Transverse colon (tissue), 4 donors: ENCODE data around the gene TWIST2. TPM values are rescaled to one million over a fixed set of nuclear protein-coding genes. Genes with fewer than 3 reads are reported as not detected.

Experiments used
- DNase-seq: peaks from one replicate; pipeline ENCODE4 v3.0.0-alpha.2; 2019
- H3K27ac ChIP-seq, 4 donors: fragments of 200-600 bp; sonication (generic); 2 replicates each; pipeline ENCODE4 v1.5.1; 2016 to 2018; ENCODE audit warnings: inconsistent platforms in 4 of 4
- H3K27me3 ChIP-seq: fragments of 200-600 bp; sonication (generic); 2 replicates; pipeline ENCODE4 v1.5.1; 2017; ENCODE audit warnings: inconsistent platforms
- H3K36me3 ChIP-seq, 4 donors: fragments of 200-600 bp; sonication (generic); 2 replicates each; pipeline ENCODE4 v1.5.1; 2017 to 2019; ENCODE audit warnings: inconsistent platforms in 4 of 4
- H3K4me1 ChIP-seq, 4 donors: fragments of 200-600 bp; sonication (generic); 2 replicates each; pipeline ENCODE4 v1.5.1; 2017 to 2020; ENCODE audit warnings: inconsistent platforms in 4 of 4
- H3K4me3 ChIP-seq, 4 donors: fragments of 200-600 bp; sonication (generic); 1 replicate in 1 of 4; 2 replicates in 3 of 4; pipeline versions ENCODE4 v1.5.1 to v1.6.1; 2017 to 2019; ENCODE audit warnings: inconsistent platforms in 4 of 4
- H3K9me3 ChIP-seq, 2 donors: fragments of 200-600 bp; sonication (generic); 2 replicates each; pipeline ENCODE4 v1.5.1; 2017 to 2019; ENCODE audit warnings: inconsistent platforms in 2 of 2
- EP300 ChIP-seq: sonication (generic); formaldehyde crosslinking; IDR thresholded peaks from one replicate; pipeline ENCODE4 v1.6.1; 2017; ENCODE audit warnings: antibody characterized with exemption, low read depth
- POLR2A ChIP-seq: fragments of 450-650 bp; IDR thresholded peaks from one replicate; pipeline ENCODE4 v1.6.1; 2016; ENCODE audit warnings: antibody characterized with exemption, mild to moderate bottlenecking, moderate library complexity
- POLR2AphosphoS5 ChIP-seq, 3 donors: sonication (generic); formaldehyde crosslinking; IDR thresholded peaks; one replicate each; pipeline ENCODE4 v1.6.1; 2016; ENCODE audit warnings: antibody characterized with exemption in 3 of 3
- WGBS, 2 donors: methylation state at CpG; one replicate each; pipeline ENCODE4 v1.1.5; 2018; ENCODE audit warnings: low coverage in 1 of 2; 5-methylcytosine and 5-hydroxymethylcytosine counted together
- in situ Hi-C, 4 donors: fragments of 200-750 bp; cut with MboI; loops; one replicate each; pipeline versions ENCODE4 v1.15.0 to v1.15.1; 2017; ENCODE audit warnings: low sequenced_read_pairs in 3 of 4, low pct_ligation_motif_present in 1 of 4, low pct_unique_long_range_greater_than_20kb in 1 of 4
- intact Hi-C: fragments of 100-400 bp; cut with DNase I; formaldehyde crosslinking; loops from one replicate; pipeline ENCODE4 v1.15.1; 2023; ENCODE audit warnings: low total_unique reads
- total RNA-seq, 4 donors: library from RNA; depleted of rRNA; stranded (reverse); fragments of >200 nt; gene quantifications; one replicate each; pipeline ENCODE4 v1.1.0, GENCODE V29; 2016
- TF ChIP-seq, protein P1 (sequence below), 5 experiments: fragments of 200-600 bp in 3 of 5; fragments of 450-650 bp in 2 of 5; sonication (generic) in 3 of 5; IDR thresholded peaks; 1 replicate in 2 of 5; 2 replicates in 3 of 5; pipeline ENCODE4 v1.5.1; 2016 to 2017; ENCODE audit warnings: antibody characterized with exemption in 5 of 5, inconsistent platforms in 3 of 5, mild to moderate bottlenecking in 2 of 5, moderate library complexity in 1 of 5

The TWIST2 gene
- total RNA-seq, 4 donors from 2014 or later: 6.7 to 59.1 (median 16.8) TPM

- intact Hi-C loops: no loop called here
Observed at GRCh38 chr2:238920053-238920452, 72.2 kb downstream of the TWIST2 start.

GRCh38 chr2:238920601-238921001 lies 72.7 kb downstream of the TWIST2 start:
- intact Hi-C loops: no loop called here
- Histone ChIP-seq H3K27ac (no peak overlapping the region), H3K36me3 (no peaks in the 10 kb centered on the region), H3K4me3 (no peak overlapping the region), H3K27me3 (no peaks in the 10 kb centered on the region), H3K4me1 (no peaks in the 10 kb centered on the region), H3K9me3 (no peaks in the 10 kb centered on the region)
- TF ChIP-seq POLR2AphosphoS5 (IDR thresholded peaks at IDR 0.05) (no peak), POLR2A (no peak), EP300 (no peak)
- TF ChIP-seq, protein P1, sequence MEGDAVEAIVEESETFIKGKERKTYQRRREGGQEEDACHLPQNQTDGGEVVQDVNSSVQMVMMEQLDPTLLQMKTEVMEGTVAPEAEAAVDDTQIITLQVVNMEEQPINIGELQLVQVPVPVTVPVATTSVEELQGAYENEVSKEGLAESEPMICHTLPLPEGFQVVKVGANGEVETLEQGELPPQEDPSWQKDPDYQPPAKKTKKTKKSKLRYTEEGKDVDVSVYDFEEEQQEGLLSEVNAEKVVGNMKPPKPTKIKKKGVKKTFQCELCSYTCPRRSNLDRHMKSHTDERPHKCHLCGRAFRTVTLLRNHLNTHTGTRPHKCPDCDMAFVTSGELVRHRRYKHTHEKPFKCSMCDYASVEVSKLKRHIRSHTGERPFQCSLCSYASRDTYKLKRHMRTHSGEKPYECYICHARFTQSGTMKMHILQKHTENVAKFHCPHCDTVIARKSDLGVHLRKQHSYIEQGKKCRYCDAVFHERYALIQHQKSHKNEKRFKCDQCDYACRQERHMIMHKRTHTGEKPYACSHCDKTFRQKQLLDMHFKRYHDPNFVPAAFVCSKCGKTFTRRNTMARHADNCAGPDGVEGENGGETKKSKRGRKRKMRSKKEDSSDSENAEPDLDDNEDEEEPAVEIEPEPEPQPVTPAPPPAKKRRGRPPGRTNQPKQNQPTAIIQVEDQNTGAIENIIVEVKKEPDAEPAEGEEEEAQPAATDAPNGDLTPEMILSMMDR (IDR thresholded peaks at IDR 0.05): no peak
- 81% methylated on average over 4 of the region's 4 CpGs; no CpG with 5 or more reads in 1 of the 2 donors for WGBS, 2 donors
- DNase-seq: no peak
- in situ Hi-C loops: no loop called here

More at GRCh38 chr2:238920053-238920452, 72.2 kb downstream of the TWIST2 start:
- Histone ChIP-seq H3K27me3 (no peaks in the 10 kb centered on the region), H3K36me3 (no peaks in the 10 kb centered on the region), H3K9me3 (no peaks in the 10 kb centered on the region), H3K4me3 (no peak overlapping the region), H3K4me1 (no peaks in the 10 kb centered on the region), H3K27ac (no peak overlapping the region)
- DNase-seq: no peak
- 67 to 75% methylated on average over 1 to 3 of the region's 3 CpGs for WGBS, 2 donors
- in situ Hi-C loops: no loop called here
- no peak for TF ChIP-seq POLR2AphosphoS5 (IDR thresholded peaks at IDR 0.05)
- TF ChIP-seq, protein P1 (IDR thresholded peaks at IDR 0.05): no peak
- TF ChIP-seq POLR2A: no peak
- no peak for TF ChIP-seq EP300

GRCh38 chr2:238921259-238921658 lies 73.4 kb downstream of the TWIST2 start:
- Histone ChIP-seq H3K4me3 (no peak overlapping the region), H3K27me3 (no peaks in the 10 kb centered on the region), H3K9me3 (no peaks in the 10 kb centered on the region), H3K4me1 (no peaks in the 10 kb centered on the region), H3K27ac (no peak overlapping the region), H3K36me3 (no peaks in the 10 kb centered on the region)
- no peak for DNase-seq
- TF ChIP-seq, protein P1 (IDR thresholded peaks at IDR 0.05): no peak
- no peak for TF ChIP-seq EP300
- TF ChIP-seq POLR2AphosphoS5 (IDR thresholded peaks at IDR 0.05): no peak
- TF ChIP-seq POLR2A: no peak
- in situ Hi-C loops: no loop called here
- WGBS, 2 donors: 79 to 80% methylated on average over 3 to 8 of the region's 8 CpGs
- intact Hi-C loops: no loop called here

GRCh38 chr2:238921681-238922319 lies 73.9 kb downstream of the TWIST2 start:
- TF ChIP-seq EP300 (no peak), POLR2A (no peak), POLR2AphosphoS5 (IDR thresholded peaks at IDR 0.05) (no peak)
- TF ChIP-seq, protein P1 (IDR thresholded peaks at IDR 0.05): no peak
- in situ Hi-C loops: no loop called here
- WGBS, 2 donors: 72 to 80% methylated on average over 1 to 15 of the region's 15 CpGs

More at GRCh38 chr2:238921681-238922319, 73.9 kb downstream of the TWIST2 start:
- DNase-seq: no peak
- intact Hi-C loops: no loop called here
- no peaks in the 10 kb centered on the region for H3K36me3 ChIP-seq
- no peak overlapping the region for H3K4me3 ChIP-seq
- H3K4me1 ChIP-seq: no peaks in the 10 kb centered on the region
- H3K27me3 ChIP-seq: no peaks in the 10 kb centered on the region
- H3K9me3 ChIP-seq: no peaks in the 10 kb centered on the region
- no peak overlapping the region for H3K27ac ChIP-seq
